SW480 (cell line): ENCODE measurements around the gene OSGEP.
A peak's percentile ranks its signal among the peaks of the same experiment; 100 is the strongest.

ENCODE experiments used
- DNase-seq: peaks from one replicate; pipeline ENCODE4 v3.0.0-alpha.2; 2016; ENCODE audit warnings: low spot score

OSGEP gene

DNA sequence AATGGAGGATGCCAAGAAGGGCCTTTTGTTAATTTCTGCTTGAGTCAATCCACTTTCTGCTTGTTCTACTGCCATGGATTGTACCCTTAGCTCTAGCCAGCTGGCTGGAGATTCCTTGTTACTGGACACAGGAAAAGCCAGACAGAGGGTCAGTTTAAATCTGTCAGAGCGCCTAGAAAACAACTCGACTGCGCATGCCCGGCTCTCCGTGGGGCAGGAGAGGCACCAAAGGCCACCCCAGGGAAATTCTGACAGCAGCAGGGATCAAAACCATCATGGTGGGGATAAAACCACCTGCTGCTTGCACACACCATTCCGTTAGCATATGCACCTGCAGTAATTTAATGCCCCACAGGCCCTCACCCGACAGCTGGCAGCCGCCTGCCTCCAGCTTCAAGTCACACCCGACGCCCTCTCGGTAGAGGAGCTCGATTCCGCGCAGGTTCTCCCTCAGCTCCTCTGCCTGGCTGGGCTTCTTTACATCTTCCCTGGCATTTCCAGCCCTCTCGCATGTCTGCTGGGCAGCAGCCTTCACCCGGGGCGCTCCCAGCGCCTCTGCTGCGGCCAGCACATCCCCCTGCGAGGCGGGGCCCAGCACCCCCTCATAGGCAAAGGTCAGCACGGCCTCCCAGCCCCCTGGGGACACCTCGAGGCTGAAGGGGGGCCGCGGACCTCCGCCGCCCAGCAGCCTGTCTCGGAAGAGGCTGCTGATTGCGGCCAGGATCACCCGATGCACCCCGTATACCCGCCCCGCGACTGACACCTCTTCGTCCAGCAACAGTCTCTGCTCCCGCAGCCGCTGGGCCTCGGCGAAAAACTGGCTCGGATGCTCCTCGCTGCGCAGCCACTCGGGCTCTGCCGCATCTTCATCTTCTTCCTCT, 19.7 kb downstream of the OSGEP start:
- no peak for DNase-seq

DNA sequence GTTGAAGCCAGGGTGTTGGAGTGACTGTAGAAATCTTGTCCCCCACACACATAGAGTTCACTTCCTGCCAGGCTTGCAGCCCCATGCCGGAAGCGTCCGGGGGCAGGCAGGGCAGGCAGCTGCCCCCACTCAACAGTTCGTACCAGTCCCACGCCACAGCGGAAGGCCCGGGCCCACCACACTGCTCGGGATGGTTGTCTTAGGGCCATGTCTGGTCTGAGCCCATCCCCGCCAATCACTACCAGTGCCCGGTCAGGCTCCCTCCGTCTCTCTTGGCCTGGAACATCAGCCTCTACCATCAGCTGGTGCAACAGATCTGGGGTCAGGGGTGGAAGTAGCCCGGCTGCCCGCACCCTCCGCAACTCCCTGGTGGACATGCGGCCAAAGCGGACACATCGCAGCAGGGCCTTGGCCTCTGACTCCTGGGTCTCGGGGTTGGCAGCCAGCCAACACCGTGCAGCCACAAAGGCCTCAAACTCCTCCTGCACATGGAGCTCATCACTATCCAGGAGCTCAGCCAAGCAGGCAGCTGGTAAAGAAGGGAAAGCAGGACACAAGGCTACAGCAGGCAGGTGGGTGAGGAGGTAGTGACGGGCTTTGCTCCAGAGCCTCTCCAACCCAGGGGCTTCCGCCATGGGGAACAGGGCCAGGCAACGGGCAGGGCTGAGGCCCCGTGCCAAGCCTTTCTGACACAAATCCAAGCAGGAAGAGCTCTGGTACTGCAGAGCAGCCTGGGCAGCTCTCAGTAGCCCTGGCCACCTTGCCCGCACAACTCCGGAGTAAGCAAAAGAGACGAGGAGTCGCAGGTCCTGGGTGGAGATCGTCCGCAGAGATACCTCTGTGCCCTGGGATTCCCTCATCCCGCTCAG, 24.6 kb downstream of the OSGEP start:
- no peak for DNase-seq

DNA sequence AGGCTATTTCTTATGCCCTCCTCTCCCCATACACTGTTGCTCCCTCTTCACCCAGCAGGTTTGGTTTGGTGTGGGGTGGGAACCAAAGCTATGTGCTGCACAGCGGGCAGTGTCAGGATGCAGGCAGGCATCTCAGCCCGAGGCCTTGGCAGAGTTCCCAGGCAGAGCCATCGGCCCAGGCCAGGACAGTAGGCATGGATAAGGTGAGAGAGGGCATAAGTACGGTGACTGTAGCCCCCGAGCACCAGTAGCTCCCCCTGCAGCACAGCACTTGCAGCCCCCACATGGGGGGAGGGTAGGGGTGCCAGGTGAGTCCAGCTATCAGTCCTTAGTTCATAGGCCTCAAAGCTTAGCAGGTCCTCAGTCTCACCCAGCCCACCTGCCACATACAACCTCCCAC, 25.8 kb downstream of the OSGEP start:
- DNase-seq = no peak

DNA sequence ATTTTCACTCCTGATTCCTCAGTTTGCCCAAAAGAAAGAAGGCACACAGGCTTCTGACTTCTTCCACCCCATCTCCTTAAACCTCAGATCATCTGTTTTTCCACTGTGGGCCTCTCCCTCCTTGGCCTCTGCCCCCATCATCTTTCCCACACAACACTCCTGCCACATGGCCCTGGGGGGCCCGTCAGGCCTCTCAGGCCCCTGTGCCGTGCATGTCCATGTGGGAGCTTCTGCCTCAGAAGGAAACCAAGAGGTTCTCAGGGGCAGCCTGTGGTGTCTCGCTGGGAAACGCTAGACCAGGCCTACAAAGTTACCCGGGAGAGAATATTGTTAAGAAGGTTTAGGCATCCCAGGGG, 26.6 kb downstream of the OSGEP start:
- no peak for DNase-seq

DNA sequence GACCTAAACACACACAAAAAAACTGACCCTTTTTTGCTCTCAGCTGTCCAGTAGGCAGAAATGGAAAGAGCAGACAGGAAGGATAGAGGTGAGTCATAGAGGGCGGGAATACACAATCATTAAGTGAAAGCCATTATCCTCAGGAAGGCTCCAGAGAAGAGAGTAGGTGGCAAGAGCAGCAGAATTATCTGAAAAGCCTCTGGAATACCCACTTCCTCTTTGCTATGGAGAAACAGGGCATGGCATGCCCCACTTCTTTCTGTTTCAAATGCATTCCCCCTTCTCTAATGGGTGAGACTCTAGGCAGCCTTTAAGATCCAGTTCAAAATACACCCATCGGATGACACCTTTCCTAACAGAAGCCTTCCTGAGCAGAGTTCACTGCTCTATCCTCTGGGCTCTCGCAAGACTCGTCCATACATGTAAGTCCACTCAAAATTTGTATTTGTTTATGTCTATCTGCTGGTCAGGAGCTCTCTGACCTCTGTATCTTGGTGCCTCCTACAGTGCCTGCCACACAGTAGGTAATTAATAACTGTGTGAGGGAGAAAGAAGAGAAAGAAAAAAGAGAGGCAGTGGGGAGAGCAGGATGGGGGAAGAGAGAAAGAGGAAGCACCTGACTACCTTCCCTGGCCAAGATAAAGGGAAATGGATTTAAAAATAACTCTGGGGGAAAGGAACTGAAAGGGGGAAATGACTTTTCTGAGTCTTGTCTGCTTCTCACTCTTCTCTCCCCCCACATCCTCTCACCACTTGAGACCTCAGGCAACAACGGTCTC, 27.2 kb downstream of the OSGEP start:
- peak; percentile 79 for DNase-seq

DNA sequence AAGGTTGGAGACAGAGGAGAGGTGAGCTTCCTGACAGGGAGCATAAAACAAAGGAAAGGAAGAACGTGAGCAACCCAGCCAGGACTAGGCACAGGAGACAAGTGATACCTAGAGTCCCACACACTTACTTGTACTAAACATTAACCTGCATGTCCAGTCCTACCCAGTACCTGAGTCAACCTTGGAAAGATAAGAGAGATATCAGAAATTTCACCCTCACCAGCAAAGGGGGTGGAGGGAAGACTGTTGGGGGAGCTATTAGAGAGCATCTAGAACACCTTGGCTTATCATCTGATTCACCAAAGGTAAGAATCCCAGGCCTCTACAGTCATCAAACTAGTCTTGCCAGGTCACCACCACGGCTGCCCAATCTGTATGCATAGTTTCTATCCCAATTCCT, 29.8 kb downstream of the OSGEP start:
- DNase-seq = no peak

DNA sequence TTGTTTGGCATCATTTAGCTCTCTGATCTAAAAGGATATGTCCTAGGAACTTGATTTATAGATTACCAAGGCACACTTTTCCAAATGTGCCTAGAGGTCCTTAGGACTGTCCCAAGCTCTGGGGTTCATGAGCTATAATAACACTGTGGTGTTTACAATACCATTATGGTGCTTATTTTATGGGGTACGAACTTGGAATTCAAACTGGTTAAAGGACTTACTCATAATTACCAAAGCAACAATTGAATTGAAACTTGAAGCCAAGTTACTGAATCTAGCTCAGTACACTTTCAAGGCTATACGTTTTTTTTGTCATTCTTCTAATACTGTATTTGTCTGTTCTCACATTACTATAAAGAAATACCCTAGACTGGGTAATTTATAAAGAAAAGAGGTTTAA, 31.7 kb downstream of the OSGEP start:
- no peak for DNase-seq

DNA sequence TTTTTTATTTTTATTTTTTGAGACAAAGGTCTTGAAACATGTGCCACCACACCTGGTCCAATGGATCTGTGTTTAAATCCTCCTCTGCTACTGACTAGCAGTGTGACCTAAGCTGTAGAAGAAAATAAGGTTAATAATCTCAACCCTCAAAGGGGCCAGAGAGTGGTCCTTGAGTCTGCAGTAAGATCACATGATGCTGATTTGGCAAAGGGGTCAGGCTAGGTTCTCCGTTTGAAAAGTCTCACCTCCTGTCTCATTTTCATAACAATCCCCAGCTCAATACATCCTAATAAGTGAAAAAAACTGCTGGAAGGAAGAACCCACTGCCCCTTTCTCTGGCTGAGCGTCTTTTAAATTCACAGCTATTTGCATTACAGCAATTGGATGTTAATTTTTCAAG, 33.3 kb downstream of the OSGEP start:
- no peak for DNase-seq

DNA sequence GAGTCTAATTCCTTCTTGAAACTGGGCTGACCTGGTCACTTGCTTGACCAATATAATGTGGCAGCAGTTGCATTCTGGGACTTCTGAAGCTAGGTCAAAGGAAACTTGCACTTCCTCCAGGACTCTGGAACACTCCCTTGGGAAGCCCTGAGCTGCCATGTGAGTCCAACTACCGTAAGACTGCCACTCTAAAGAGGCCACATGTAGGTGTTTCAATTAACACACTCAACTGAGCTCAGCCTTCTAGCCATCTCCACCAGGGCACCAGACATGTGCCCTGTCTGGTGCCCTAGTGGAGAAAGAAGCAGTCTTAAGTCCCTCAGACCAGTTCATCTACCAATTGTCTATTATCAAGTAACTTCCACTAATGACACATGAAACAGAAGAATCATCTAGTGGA, 35.2 kb downstream of the OSGEP start:
- no peak for DNase-seq

DNA sequence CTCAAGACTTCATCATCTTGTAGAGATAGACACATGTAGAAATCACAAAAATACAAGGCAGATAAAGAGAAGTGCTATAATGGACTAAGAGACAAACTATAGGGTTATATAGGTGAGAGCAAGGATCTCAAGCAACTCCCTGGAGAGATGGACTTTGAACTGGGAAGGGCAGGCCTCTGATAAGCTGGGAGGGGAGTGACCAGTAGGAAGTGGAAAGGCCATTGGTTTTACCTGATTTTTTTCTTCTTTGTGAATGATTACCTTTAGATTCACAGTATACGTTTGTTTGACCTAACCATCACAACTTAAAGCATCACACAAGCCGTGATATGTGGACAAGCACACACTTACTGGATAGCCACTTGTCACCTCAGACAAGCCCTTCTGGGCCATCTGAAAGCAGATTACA, 36.1 kb downstream of the OSGEP start:
- no peak for DNase-seq

DNA sequence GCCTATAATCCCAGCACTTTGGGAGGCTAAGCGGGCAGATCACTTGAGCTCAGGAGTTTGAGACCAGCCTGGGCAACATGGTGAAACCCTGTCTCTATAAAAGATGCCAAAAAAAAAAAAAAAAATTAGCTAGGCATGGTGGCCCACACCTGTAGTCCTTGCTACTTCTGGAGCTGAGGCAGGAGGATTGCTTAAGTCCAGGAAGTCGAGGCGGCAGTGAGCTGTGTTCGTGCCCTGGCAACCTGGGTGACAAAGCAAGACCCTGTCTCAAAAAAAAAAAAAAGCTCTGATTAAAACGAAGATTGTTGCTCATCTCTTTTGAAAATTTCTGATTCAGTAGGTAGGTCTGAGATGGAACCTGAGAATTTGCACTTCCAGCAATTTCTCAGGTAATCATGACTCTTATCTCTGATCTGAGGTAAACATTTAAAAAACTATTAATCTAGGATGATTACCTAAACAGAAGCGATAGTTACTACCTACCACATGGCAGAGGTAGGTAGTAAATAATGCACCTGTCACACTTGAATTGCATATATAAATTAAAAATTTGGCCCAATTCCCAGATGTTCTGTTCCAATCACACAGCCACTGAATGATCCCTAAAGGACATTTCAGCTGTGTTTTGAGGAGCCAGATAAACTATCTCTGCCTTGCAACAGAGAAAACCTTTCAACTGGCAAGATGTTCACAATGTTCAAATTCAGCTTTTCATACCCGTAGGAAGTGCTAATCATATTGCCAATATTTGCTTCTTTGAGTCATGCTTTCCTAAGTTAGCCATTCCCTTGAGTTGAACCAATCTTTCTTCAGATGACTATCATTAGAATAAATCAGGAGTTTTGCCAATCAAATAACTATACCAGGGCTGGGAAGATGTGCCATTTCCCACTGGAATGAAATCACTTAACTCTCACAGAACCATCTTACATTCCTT, 37.1 kb downstream of the OSGEP start:
- no peak for DNase-seq

DNA sequence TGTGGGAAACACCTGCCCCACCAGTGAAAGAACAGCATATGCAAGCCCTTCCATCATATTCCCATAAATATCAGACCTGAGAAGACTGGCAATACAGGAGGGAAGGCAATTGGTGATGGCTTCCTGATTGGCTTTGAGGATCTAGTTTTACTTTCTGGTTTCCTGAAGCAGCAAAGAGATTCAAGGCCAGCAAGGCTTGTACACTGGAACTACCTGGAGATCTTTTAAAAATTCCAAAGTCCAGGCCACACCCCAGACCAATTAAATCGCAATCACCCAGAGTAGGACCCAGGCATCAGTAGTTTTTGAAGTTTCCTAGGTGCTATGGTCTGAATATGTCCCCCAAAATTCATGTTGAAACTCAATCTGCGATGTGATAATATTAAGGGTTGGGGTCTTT, 38.4 kb downstream of the OSGEP start:
- no peak for DNase-seq

DNA sequence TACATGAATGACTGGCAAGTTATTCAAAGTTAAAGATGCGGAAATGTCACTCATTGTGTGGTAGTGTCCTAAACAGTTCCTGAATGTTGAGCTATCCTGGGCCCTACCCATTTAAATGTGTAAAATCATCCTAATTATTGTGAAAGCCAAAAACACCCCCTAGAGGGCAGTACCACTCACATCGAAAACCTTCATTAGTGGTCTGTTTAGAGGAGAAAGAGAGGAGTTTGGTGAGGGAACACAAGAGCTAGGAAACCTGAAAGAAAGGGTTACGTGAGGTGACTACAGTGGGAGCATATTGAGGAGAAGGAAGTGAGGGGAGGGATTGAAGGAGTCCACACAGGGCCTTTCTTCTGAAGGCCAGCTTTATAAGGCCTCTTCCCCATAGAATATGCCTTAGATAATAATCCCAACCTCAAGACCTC, 38.8 kb downstream of the OSGEP start:
- peak; percentile 62 for DNase-seq

DNA sequence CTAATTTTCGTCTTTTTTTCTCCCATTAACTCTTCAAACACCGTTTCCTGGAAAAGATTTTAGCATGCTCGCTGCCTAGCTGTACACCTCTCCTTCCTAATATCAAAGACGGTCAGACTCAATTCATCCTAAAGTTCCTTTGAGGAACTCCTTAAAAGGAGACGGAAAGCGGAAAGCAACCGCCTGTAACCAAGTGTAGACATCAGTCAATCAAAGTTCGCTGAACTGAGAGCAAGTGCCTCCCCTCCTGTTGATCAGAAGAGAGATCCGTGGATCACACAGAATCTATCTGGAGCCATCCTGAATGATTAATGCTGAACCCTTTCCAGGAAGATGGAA, 40.9 kb downstream of the OSGEP start:
- no peak for DNase-seq

DNA sequence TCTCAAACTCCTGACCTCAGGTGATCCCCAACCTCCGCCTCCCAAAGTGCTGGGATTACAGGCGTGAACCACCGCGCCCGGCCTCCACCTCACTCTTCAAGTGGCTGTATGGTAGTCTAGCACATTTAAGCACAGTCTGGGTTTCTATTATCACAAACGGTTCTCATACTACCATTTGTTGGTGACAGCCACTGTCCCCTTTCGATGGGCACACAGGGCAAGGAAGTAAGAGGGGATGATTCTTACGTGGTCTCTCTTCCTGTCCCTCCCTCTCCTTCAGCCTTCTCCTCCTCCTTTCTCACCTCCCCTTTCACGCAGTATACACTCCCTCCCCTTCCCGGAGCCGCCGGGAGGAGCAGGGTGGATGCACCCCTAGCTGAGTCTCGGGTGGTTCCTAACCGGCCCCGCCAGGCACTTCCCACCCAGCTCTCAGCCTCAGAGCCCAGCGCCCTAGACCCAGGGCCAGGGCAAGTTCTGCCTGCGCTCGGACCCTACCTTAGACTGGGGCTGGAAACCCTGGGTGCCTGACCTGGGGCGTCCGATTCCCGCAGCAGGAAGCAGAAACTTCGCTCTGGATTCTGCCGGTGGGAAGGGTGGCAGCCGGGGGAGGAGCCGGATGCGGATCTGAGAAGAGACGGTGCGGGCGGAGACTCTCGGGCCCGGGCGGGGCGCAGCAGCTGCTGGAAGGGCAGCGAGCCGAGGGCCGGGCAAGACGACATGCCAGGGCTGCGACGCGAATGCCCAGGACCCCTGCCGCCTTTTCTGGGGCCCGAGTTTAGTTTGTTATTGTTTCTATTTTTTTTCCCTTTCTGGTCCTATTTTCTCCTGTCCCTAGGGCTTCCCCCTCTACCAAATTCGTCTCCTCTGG, 41.5 kb downstream of the OSGEP start, which contains the start of gene TEP1:
TSS of gene TEP1 (minus strand) at position 626 of the 868 bp plus-strand sequence. CDS start 5,062 bp downstream, outside the sequence.
- peak; percentile 83 for DNase-seq

DNA sequence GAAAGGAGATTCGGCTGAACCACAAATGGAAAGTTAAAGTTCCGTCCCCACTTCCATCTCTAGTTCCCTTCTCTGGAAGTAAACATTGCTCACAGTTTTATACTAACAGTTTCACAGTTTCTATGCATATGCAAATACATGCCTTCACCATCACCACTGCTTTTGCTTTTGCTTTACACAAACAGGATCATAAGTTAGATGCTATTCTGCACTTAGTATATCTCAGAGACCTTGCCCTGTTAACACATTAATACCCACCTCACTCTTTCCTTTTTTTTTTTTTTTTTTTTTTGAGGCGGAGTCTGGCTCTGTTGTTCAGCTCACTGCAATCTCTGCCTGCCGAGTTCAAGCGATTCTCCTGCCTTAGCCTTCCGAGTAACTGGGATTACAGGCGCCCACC, 42.2 kb downstream of the OSGEP start:
- no peak for DNase-seq

DNA sequence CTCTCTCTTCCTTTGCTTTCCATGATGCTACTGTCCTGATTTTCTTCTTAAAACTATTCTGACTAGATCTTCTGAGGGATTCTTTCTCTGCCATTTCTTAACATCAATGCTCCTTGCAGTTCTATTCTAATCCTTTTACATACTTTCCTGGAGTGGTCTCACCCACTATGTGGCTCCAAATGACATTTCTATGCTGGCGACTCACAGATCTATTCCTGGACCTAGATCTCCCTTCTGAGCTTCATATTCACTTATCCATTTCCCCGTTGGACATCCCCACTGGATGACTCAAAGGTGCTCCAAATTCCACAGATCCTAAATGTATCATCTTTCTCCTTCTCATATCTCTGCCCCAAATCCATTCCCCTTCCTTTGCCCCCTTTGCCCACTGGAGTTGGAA, 45.4 kb downstream of the OSGEP start:
- no peak for DNase-seq

DNA sequence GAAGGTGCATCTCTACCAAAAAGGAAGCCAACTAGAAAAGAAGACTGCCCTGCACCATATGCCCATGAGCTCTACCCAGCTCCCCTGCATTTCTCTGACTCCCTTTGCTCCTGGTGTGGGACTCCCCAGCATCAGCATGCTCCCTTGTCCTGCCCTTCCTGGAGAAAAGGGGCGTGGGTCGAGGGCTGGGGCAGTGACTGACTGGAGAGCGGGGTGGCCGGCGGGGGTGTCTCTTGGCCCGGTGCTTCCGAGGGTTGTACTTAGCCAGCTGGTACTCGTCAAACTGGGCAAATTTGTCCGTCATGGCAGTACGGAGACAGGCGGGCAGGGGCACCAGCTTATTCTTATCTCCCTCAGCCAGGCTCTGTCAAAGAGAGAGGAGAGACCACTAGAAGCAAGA, 51.1 kb downstream of the OSGEP start:
- no peak for DNase-seq

DNA sequence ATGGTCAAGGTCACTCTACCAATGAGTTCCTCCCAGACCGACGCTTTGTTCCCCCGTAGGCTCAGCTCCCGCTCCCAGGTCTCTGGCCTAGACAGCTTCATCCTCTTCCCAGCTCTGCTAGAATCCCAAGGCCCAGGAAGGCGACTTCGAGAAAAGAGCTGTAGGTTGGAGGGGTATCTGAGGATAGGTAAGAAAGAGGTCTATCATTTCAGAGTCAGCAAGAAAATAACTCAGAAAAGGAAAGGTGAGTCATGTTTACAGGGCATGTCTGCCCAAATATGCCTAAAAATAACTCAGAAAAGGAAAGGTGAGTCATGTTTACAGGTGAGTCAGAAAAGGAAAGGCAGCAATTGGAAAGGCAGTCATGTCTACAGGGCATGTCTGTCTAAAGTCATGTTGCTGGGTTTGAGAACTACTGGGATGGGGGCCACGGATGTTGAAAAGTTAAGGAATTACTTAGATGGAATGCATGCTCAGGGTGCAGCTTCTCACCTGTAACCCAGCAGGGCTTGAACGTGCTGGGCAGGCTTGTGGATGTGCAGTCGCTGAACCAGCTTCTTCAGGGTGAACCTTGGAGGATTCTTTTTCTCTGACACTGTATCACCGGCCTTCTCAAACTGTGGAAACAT, 53.5 kb downstream of the OSGEP start:
- DNase-seq = peak; percentile 60

DNA sequence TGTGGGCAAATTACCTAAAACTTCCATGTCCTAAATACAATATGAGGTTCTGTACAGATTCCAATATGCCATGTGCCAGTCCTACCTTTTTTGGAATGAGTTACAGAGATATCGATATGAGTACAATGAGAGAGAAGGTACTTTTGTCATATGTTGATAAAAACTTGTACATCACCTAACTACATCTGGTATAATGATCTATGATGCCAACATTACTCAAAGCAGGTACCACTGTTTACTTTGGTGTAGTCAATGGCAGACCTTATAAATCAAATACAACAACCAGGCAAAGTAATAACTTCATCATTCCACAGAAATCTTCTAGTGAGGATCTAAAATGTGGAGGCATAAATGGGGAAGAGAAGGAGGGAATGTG, 54.0 kb downstream of the OSGEP start:
- DNase-seq = no peak
